Cardiac fibroblast (primary cell): ENCODE data around the gene EVA1A.

Source experiments
- DNase-seq, 2 donors: peaks; one replicate each; pipeline versions ENCODE4 v3.0.0 to v3.0.0-alpha.2; 2010; ENCODE audit warnings: low read depth in 2 of 2
- H3K4me3 ChIP-seq, 2 donors: replicated peaks in 1 of 2; 1 replicate in 1 of 2; 2 replicates in 1 of 2; pipeline ENCODE4 v1.5.1; 2011; ENCODE audit warnings: low read depth in 2 of 2, low read length in 2 of 2, mild to moderate bottlenecking in 2 of 2, moderate library complexity in 1 of 2
- TF ChIP-seq, protein P1 (sequence below): IDR thresholded peaks from one replicate; pipeline ENCODE4 v1.5.1; 2011; ENCODE audit warnings: low read depth, mild to moderate bottlenecking, low read length, inconsistent platforms

Gene EVA1A

DNA sequence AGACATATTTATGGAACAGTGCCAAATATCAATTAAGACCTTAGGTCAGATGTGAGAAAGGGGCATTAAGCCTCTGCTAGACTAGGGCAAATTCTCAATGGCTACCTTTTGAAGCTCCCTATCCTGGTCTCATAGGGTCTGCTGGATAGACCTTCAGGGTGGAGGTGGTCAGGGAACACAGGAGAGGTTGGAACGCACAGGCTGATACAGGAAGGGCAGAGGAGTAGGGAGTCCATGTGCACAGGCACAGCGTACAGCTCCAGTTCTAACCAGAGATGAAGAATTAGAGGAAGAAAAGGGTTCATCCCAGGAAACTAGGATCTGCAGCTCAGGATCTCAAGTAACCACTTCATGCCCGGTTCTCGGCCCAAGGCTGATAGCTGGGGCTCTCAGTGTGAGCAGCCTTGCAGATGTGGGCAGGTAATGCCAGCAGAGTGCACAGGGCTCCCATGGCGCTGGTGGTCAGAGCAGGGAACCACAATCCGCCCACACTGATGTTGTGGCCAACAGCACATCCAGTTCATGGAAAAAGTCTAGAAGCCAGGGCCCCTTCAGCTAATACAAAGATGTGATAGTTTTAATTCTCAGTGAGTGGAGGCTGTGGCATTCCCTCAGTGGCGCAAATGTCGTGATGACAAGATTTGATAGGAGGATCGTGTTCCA is 3.4 kb upstream of the EVA1A start:
- H3K4me3 ChIP-seq, result no peak overlapping the region
- no peak for DNase-seq
- TF ChIP-seq, protein P1, sequence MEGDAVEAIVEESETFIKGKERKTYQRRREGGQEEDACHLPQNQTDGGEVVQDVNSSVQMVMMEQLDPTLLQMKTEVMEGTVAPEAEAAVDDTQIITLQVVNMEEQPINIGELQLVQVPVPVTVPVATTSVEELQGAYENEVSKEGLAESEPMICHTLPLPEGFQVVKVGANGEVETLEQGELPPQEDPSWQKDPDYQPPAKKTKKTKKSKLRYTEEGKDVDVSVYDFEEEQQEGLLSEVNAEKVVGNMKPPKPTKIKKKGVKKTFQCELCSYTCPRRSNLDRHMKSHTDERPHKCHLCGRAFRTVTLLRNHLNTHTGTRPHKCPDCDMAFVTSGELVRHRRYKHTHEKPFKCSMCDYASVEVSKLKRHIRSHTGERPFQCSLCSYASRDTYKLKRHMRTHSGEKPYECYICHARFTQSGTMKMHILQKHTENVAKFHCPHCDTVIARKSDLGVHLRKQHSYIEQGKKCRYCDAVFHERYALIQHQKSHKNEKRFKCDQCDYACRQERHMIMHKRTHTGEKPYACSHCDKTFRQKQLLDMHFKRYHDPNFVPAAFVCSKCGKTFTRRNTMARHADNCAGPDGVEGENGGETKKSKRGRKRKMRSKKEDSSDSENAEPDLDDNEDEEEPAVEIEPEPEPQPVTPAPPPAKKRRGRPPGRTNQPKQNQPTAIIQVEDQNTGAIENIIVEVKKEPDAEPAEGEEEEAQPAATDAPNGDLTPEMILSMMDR, result no peak

DNA sequence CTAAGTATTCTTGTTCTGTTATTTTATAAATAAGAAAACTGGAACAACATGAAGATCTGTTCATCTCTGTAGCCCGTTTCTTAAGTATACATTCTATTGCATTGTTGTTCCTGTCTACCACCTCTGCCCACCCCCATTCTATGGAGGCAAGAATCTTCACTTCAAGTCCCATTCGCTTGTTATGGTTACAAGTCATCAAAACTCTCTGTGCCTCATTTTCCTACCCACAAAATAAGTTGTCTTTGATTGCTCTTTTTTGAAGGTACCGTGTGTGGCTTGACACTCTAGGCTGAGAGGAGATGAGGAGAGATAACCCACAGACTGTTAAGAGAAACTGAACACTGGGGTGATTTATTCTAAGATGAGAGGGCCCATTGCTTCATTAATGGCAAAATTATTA is 2.9 kb upstream of the EVA1A start:
- DNase-seq, result no peak
- TF ChIP-seq, protein P1, result no peak
- no peak overlapping the region for H3K4me3 ChIP-seq

DNA sequence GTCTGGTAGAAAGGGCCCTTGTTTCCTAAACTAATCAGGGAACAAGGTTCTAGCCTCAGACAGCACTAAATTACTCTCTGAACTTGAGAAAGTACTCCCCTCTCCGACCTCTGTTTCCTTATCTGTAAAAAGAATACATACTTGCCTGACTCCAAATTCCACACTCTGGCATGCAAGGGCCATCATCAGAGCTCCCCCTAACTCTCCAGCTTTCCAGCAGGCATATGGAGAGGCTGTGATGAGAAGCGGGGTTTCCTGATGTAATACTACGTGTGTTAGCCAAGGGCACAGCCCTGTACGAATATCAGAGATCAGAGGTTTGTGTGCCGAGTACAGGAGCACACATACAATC is 1.8 kb upstream of the EVA1A start:
- no peak for DNase-seq
- TF ChIP-seq, protein P1, result no peak
- H3K4me3 ChIP-seq, result no peak overlapping the region

DNA sequence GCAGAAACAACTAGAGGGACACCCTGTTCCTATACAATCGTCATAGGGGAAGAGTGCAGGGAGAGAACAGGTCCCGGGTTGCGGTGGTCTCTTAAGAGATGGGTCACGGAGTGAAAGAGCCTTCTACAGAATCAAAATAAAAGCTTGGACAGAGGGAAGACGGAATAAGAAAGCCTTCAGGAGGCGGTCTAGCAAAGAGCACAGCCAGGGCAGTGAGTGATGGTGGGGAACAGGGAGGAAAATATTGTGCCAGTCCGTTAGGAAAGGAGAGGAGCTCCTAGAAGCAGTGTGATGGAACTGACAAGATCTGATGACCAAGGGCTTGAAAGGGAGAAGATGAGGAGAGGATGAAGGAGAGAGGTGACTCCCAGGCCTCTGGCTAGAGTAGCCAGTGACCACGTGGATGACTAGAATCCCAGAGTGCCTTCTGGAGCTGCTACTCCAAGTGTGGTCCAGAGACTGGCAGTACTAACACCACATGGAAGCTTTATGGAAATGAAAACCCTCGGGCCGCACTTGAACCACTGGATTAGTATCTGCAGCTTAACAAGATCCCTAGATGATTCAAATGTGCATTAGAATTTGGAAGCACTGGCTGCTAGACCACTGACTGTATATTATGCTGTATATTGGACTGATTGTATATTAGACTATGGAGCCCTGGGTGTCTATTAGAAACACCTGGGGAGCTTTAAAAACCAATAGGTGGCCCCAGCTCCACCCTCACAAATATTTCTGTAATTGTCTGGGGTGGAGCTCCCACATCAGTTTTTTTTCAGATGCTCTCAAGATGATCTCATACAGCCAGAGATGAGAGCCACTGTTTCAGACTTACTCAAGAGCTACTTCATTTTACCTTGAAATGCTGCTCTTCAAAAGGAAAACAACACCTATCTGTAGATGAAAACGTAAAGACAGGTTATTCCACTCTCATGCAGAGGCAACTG is 1.1 kb upstream of the EVA1A start:
- TF ChIP-seq, protein P1, result no peak
- peak overlapping the region; percentile 73 for H3K4me3 ChIP-seq
- peak in 1 of 2 donors; percentile 50 for DNase-seq

DNA sequence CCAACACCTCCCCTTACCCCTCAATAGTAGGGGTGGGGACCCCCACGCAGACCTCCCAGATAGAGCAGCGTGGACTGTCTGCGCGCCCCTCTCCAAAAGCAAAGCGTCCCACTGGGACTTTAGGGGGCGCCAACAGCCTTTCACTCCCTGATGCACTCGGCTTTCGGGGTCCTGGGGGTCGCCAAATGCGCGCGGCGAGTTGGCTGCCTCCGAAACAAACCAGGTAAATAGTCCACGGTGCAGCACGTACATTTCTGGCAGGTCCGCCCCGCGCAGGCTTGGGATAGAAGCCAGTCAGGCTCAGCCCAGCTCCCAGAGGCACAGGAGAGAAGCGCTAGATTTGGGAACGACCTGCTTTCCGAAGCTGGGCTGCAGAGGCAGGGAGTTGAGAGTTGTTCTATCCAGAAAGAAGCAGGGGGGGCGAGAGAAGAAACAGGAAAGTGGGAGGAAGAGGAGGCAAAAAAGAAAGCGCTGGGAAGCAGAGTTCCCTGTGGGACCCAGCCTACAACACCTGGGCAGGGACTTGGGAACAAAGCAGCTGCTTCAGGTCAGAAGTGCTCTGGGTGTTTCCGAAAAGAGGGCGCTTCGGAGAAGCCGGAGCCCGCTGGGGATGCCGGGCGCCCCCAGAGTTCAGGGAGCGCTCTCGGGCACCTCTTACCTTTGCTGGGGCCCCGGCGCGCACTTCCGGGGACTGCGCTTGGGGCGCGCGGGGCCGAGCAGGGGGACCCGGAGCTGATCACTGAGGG is 544 bp downstream of the EVA1A start:
- TF ChIP-seq, protein P1, result peak; percentile 36
- peak overlapping the region; percentile 73 for H3K4me3 ChIP-seq
- DNase-seq, result peak; percentile 39 to 51

DNA sequence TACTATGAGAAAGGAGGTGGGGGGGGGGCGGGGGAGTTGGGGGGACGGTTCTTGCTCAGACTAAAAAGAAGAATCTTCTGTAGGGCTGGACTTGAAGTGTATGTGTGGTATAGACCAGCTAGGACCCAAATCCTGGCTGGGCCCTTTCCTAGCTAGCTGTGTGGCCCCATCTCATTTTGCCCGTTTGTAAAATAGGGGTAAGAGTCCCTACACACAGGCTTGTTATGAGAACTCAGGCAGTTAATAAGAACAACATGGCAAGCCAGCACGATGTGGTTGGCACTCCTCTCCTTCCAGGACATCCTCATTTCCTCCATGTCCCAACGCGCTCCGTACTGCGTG is 1.1 kb downstream of the EVA1A start:
- peak overlapping the region; percentile 73 for H3K4me3 ChIP-seq
- DNase-seq, result peak in 1 of 2 donors; percentile 19
- TF ChIP-seq, protein P1, result no peak
